SK-N-SH treated with all-trans-retinoic acid at 6 μM for 48 hours (cell line): ENCODE measurements around the gene GPATCH3.
A peak's percentile ranks its signal among the peaks of the same experiment; 100 is the strongest.

Source experiments
- ATAC-seq: fragments of 200-7000 bp; cut with Tn5 transposase; 3 replicates; pipeline ENCODE4 v1.9.1; 2020; ENCODE audit warnings: mild to moderate bottlenecking, moderate library complexity
- ARNTL ChIP-seq: fragments of 450-650 bp; formaldehyde crosslinking; IDR thresholded peaks from 2 replicates; pipeline ENCODE4 v1.5.0; 2020; ENCODE audit warnings: low read depth, mild to moderate bottlenecking, moderate library complexity, borderline replicate concordance
- BACH2 ChIP-seq: fragments of 250-450 bp; sonication (Bioruptor Pico); IDR thresholded peaks from 2 replicates; pipeline ENCODE4 v1.9.0; 2021; ENCODE audit warnings: mild to moderate bottlenecking, borderline replicate concordance
- CSDC2 ChIP-seq: fragments of 250-450 bp; sonication (Bioruptor Pico); IDR thresholded peaks from 2 replicates; pipeline ENCODE4 v1.5.0; 2020; ENCODE audit warnings: mild to moderate bottlenecking, moderate library complexity
- CSRNP3 ChIP-seq: fragments of 250-450 bp; sonication (Bioruptor Pico); IDR thresholded peaks from 2 replicates; pipeline ENCODE4 v1.5.1; 2021; ENCODE audit warnings: mild to moderate bottlenecking, moderate library complexity
- ESRRG ChIP-seq: fragments of 250-450 bp; sonication (Bioruptor Pico); IDR thresholded peaks from 2 replicates; pipeline ENCODE4 v1.6.1; 2021; ENCODE audit warnings: mild to moderate bottlenecking
- GLIS3 ChIP-seq: fragments of 250-450 bp; sonication (Bioruptor Pico); IDR thresholded peaks from 2 replicates; pipeline ENCODE4 v1.5.0; 2020; ENCODE audit warnings: mild to moderate bottlenecking, moderate library complexity
- ISL1 ChIP-seq: fragments of 250-450 bp; sonication (Bioruptor Pico); IDR thresholded peaks from 2 replicates; pipeline ENCODE4 v2.1.2; 2022; ENCODE audit warnings: mild to moderate bottlenecking, moderate library complexity
- OSR1 ChIP-seq: fragments of 250-450 bp; sonication (Bioruptor Pico); IDR thresholded peaks from 2 replicates; pipeline ENCODE4 v1.8.0; 2022; ENCODE audit warnings: moderate library complexity, mild to moderate bottlenecking, inconsistent platforms
- POU6F1 ChIP-seq: fragments of 250-450 bp; sonication (Bioruptor Pico); IDR thresholded peaks from 2 replicates; pipeline ENCODE4 v1.8.0; 2021; ENCODE audit warnings: low read depth, mild to moderate bottlenecking, moderate library complexity, borderline replicate concordance
- RARB ChIP-seq: fragments of 250-450 bp; sonication (Bioruptor Pico); IDR thresholded peaks from 2 replicates; pipeline ENCODE4 v1.8.0; 2021; ENCODE audit warnings: mild to moderate bottlenecking, moderate library complexity
- SNAI2 ChIP-seq: fragments of 250-450 bp; sonication (Bioruptor Pico); IDR thresholded peaks from 2 replicates; pipeline ENCODE4 v1.5.0; 2020; ENCODE audit warnings: mild to moderate bottlenecking, moderate library complexity
- TCF4 ChIP-seq: fragments of 250-450 bp; sonication (Bioruptor Pico); IDR thresholded peaks from 2 replicates; pipeline ENCODE4 v1.8.0; 2021; ENCODE audit warnings: mild to moderate bottlenecking, moderate library complexity, borderline replicate concordance
- TOX ChIP-seq: fragments of 250-450 bp; sonication (Bioruptor Pico); IDR thresholded peaks from 2 replicates; pipeline ENCODE4 v1.8.0; 2021; ENCODE audit warnings: mild to moderate bottlenecking, moderate library complexity, borderline replicate concordance
- ZC3H10 ChIP-seq: fragments of 250-450 bp; sonication (Bioruptor Pico); IDR thresholded peaks from 2 replicates; pipeline ENCODE4 v1.5.1; 2021; ENCODE audit warnings: mild to moderate bottlenecking, moderate library complexity
- ZFP3 ChIP-seq: fragments of 250-450 bp; sonication (Bioruptor Pico); IDR thresholded peaks from 2 replicates; pipeline ENCODE4 v1.5.0; 2020; ENCODE audit warnings: mild to moderate bottlenecking, moderate library complexity
- ZFP30 ChIP-seq: fragments of 450-650 bp; formaldehyde crosslinking; IDR thresholded peaks from 2 replicates; pipeline ENCODE4 v1.5.0; 2022; ENCODE audit warnings: mild to moderate bottlenecking, moderate library complexity
- ZNF565 ChIP-seq: fragments of 450-650 bp; formaldehyde crosslinking; conservative IDR thresholded peaks from 2 replicates; pipeline ENCODE4 v1.5.0; 2020; ENCODE audit warnings: low read depth, mild to moderate bottlenecking, moderate library complexity
- ZNF70 ChIP-seq: fragments of 450-650 bp; formaldehyde crosslinking; IDR thresholded peaks from 2 replicates; pipeline ENCODE4 v1.5.0; 2020; ENCODE audit warnings: mild to moderate bottlenecking, moderate library complexity
- ZNF8 ChIP-seq: fragments of 450-650 bp; formaldehyde crosslinking; IDR thresholded peaks from 2 replicates; pipeline ENCODE4 v1.5.0; 2020; ENCODE audit warnings: mild to moderate bottlenecking, moderate library complexity
- TF ChIP-seq, protein P1 (sequence below): fragments of 250-450 bp; sonication (Bioruptor Pico); IDR thresholded peaks from 2 replicates; pipeline ENCODE4 v1.8.0; 2020; ENCODE audit warnings: mild to moderate bottlenecking, moderate library complexity, borderline replicate concordance
- TF ChIP-seq, protein P2 (sequence below): fragments of 250-450 bp; sonication (Bioruptor Pico); IDR thresholded peaks from 2 replicates; pipeline ENCODE4 v1.5.1; 2020; ENCODE audit warnings: low read depth, mild to moderate bottlenecking, moderate library complexity

GPATCH3 gene

GRCh38 chr1:26909951-26910342, 9.7 kb upstream of the GPATCH3 start:
- TF ChIP-seq TOX (CRISPR knock-in tag) = no peak
- TF ChIP-seq ARNTL = no peak
- no peak for TF ChIP-seq ISL1 (CRISPR knock-in tag)
- no peak for TF ChIP-seq OSR1 (CRISPR knock-in tag)
- TF ChIP-seq TCF4 (CRISPR knock-in tag) = no peak
- no peak for TF ChIP-seq BACH2 (CRISPR knock-in tag)
- TF ChIP-seq GLIS3 (CRISPR knock-in tag) = no peak
- TF ChIP-seq ZFP3 (CRISPR knock-in tag) = no peak
- TF ChIP-seq ZNF8 (CRISPR knock-in tag) = no peak
- TF ChIP-seq ZNF565 = no peak
- TF ChIP-seq, protein P1, sequence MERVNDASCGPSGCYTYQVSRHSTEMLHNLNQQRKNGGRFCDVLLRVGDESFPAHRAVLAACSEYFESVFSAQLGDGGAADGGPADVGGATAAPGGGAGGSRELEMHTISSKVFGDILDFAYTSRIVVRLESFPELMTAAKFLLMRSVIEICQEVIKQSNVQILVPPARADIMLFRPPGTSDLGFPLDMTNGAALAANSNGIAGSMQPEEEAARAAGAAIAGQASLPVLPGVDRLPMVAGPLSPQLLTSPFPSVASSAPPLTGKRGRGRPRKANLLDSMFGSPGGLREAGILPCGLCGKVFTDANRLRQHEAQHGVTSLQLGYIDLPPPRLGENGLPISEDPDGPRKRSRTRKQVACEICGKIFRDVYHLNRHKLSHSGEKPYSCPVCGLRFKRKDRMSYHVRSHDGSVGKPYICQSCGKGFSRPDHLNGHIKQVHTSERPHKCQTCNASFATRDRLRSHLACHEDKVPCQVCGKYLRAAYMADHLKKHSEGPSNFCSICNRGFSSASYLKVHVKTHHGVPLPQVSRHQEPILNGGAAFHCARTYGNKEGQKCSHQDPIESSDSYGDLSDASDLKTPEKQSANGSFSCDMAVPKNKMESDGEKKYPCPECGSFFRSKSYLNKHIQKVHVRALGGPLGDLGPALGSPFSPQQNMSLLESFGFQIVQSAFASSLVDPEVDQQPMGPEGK (CRISPR knock-in tag) = no peak
- no peak for TF ChIP-seq POU6F1 (CRISPR knock-in tag)
- no peak for TF ChIP-seq CSDC2 (CRISPR knock-in tag)
- TF ChIP-seq ZFP30 (CRISPR knock-in tag) = no peak
- TF ChIP-seq ESRRG (CRISPR knock-in tag) = no peak
- no peak for TF ChIP-seq SNAI2 (CRISPR knock-in tag)
- no peak for TF ChIP-seq ZC3H10 (CRISPR knock-in tag)
- TF ChIP-seq RARB (CRISPR knock-in tag) = no peak
- TF ChIP-seq ZNF70 (CRISPR knock-in tag) = no peak
- no peak for ATAC-seq

- peak; percentile 89 for ATAC-seq
- TF ChIP-seq CSRNP3 = no peak
Measured at GRCh38 chr1:26907071-26907917, 7.0 kb upstream of the GPATCH3 start.

DNA sequence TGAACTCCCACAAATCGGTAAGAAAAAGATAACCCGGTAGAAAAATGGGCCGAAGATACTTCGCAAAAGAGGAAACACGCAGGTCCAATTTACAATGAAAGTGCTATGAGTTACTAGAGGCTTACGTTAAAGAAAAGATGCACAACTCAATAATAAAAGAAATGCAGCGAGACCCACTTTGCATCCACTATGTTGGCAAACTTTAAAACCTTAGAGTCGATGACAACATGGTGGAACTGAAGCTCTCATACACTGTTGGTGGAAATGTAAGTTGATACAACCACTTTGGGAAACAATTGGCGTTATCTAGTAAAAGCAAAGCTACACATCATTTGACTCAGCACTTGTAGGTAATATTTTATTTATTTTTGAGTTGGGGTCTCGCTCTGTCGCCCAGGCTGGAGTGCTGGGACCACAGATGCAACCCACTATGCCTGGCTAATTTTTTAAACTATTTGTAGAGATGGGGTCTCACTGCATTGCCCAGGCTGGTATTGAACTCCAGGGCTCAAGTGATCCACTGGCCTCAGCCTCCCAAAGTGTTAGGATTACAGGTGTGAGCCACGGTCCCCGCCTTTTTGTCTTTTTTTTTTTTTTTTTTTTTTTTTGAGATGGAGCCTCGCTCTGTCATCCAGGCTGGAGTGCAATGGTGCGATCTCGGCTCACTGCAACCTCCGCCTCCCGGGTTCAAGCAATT, 696 bp upstream of the GPATCH3 start:
- ATAC-seq = no peak
- TF ChIP-seq CSDC2 (CRISPR knock-in tag) = no peak
- TF ChIP-seq POU6F1 (CRISPR knock-in tag) = no peak

- ATAC-seq = no peak
- TF ChIP-seq ZFP3 (CRISPR knock-in tag) (no peak), GLIS3 (CRISPR knock-in tag) (no peak), ZFP30 (CRISPR knock-in tag) (no peak), ZNF565 (no peak), SNAI2 (CRISPR knock-in tag) (no peak), TCF4 (CRISPR knock-in tag) (no peak), ESRRG (CRISPR knock-in tag) (no peak), ZC3H10 (CRISPR knock-in tag) (no peak), TOX (CRISPR knock-in tag) (no peak), ZNF8 (CRISPR knock-in tag) (no peak), CSDC2 (CRISPR knock-in tag) (no peak), RARB (CRISPR knock-in tag) (no peak), ISL1 (CRISPR knock-in tag) (no peak), ZNF70 (CRISPR knock-in tag) (no peak), ARNTL (no peak), POU6F1 (CRISPR knock-in tag) (no peak), BACH2 (CRISPR knock-in tag) (no peak)
- TF ChIP-seq, protein P1 (CRISPR knock-in tag) = no peak
- TF ChIP-seq, protein P2, sequence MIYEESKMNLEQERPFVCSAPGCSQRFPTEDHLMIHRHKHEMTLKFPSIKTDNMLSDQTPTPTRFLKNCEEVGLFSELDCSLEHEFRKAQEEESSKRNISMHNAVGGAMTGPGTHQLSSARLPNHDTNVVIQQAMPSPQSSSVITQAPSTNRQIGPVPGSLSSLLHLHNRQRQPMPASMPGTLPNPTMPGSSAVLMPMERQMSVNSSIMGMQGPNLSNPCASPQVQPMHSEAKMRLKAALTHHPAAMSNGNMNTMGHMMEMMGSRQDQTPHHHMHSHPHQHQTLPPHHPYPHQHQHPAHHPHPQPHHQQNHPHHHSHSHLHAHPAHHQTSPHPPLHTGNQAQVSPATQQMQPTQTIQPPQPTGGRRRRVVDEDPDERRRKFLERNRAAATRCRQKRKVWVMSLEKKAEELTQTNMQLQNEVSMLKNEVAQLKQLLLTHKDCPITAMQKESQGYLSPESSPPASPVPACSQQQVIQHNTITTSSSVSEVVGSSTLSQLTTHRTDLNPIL (CRISPR knock-in tag) = no peak
Measured at GRCh38 chr1:26897351-26897750, 2.9 kb downstream of the GPATCH3 start.
